Suprapubic skin (tissue), 3 donors: ENCODE results near the gene DNMT3A.

Experiments used
- CTCF ChIP-seq, 2 donors: fragments of 200-600 bp in 1 of 2; fragments of 450-650 bp in 1 of 2; sonication (generic) in 1 of 2; IDR thresholded peaks; one replicate each; pipeline ENCODE4 v1.5.1; 2016 to 2019; ENCODE audit warnings: antibody characterized with exemption in 2 of 2, mild to moderate bottlenecking in 1 of 2, moderate library complexity in 1 of 2
- EP300 ChIP-seq: sonication (generic); formaldehyde crosslinking; IDR thresholded peaks from one replicate; pipeline ENCODE4 v1.6.1; 2017; ENCODE audit warnings: antibody characterized with exemption

DNA sequence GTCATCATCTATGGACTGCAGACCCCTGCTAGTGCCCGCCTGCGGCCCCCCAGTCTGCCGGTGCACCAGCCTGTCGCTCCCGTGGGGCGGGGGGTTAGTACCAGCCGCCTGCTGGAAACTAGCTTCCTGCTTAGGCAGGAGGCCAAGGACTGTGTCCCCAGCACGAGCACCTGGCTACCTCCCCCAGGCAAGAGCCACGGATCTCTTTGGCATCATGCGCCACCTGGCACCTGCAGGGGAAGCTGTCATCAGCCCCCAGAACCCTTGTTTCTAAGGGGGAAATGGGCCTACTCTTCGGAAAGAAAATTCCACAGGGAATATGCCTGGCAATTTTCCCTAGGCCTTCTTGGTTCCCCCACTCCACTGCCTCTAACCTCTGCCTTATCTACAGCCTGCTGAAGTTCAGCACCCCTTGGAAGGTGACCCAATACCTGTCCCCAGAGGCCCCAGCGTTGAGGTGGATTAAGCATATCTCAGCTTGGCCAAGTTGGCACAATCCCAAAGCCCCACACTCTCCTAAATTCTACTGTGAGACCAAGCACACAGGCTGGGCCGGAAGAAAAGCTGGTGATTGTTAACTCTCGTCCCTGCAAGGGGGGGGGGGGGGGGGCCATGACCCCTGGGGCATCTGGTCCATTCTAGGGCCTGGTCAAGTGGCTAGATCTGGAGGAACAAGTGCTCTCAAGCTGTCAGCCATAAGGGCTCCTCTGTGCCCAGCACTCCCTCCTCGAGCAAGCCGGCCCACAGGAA is 111.4 kb downstream of the DNMT3A start:
- TF ChIP-seq EP300: no peak
- no peak for TF ChIP-seq CTCF (IDR thresholded peaks at IDR 0.05)
